ENCODE results near the gene SLC12A2.

SLC12A2 gene

DNA sequence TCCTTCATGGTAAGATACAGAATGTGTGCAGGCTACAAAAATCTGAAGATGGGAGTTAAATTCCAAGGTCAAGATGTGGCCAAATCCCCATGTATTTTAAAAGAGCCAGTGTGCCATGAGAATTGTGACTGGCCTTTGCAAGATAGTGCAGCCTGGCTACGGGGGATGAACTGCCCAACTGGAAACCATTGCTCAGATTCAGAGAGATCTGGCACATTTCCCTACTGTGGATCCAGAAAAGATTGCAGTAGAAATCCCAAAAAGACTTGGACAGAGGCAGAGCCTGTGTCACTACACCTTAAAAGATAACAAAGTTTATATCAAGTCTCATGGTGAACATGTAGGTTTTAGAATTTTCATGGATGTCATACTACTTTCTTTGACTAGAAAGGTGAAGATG, 26.2 kb downstream of the SLC12A2 start:
- no peak overlapping the region for H3K4me3 Mint-ChIP-seq
- H3K4me1 Mint-ChIP-seq, result peaks cover 11% of the 10 kb centered on the region
- H3K36me3 Mint-ChIP-seq, result peaks cover 23% of the 10 kb centered on the region
- ATAC-seq (ENCODE audit: low read depth), result no peak
- no peaks in the 10 kb centered on the region for H3K27me3 Mint-ChIP-seq
- no peak for DNase-seq (ENCODE audit: low spot score in 2 of 2)
- no peak overlapping the region for H3K27ac Mint-ChIP-seq
- H3K9me3 Mint-ChIP-seq, result no peaks in the 10 kb centered on the region

DNA sequence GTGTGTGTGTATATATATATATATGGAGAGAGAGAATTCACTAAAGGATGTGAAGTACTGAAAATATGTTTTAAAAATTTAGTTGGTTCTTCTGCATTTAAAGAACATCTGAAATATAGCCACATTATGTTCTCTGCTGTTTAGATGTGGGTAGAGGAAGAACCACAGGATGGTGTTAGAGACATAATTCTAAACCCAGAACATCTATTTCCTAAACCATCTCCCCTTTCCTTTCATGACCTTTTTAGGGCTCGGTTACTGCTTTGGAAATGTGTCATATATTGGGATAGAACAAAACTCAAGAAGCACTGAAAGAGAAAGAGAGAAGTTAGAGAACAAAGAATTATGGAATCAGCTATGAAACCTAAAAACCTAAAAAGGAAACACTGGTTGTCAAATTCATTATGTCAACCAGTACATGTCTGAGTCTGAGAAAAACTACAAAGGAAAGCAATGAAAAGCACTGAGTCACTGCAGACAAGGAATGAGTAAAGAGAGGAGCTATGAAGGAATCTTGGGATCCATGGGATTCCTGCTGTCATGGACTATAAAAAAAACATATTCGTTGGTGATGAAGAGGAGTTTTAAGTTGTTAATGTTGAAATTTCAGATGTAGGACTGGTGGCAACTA, 28.4 kb downstream of the SLC12A2 start:
- peaks cover 8% of the 10 kb centered on the region for H3K4me1 Mint-ChIP-seq
- H3K27ac Mint-ChIP-seq, result no peak overlapping the region
- no peak for ATAC-seq (ENCODE audit: low read depth)
- peaks cover 33% of the 10 kb centered on the region for H3K36me3 Mint-ChIP-seq
- DNase-seq (ENCODE audit: low spot score in 2 of 2), result no peak
- H3K4me3 Mint-ChIP-seq, result no peak overlapping the region
- no peaks in the 10 kb centered on the region for H3K27me3 Mint-ChIP-seq
- no peaks in the 10 kb centered on the region for H3K9me3 Mint-ChIP-seq

DNA sequence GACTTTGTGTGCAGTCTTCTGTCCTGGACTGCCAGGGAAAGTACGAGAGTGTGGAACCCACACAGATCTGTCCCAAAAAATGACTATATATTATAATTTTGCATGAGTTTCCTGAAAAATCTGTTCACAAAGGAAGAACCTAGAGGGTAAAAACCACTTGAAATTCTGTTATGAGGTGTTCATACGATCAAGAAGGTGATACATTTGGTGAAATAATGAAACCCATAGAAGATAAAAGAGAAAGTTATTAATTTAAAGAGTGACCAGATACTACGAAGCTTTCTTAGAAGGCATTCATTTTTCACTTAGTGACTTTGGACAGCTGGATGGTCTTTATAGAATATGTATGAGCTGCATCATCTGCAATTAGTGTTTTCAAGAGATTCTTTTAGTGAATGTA, 32.9 kb downstream of the SLC12A2 start:
- H3K27me3 Mint-ChIP-seq, result no peaks in the 10 kb centered on the region
- no peak overlapping the region for H3K4me3 Mint-ChIP-seq
- no peak for ATAC-seq (ENCODE audit: low read depth)
- peaks cover 5% of the 10 kb centered on the region for H3K4me1 Mint-ChIP-seq
- peaks cover 39% of the 10 kb centered on the region for H3K36me3 Mint-ChIP-seq
- H3K9me3 Mint-ChIP-seq, result peaks cover 4% of the 10 kb centered on the region
- DNase-seq (ENCODE audit: low spot score in 2 of 2), result no peak
- H3K27ac Mint-ChIP-seq, result no peak overlapping the region

DNA sequence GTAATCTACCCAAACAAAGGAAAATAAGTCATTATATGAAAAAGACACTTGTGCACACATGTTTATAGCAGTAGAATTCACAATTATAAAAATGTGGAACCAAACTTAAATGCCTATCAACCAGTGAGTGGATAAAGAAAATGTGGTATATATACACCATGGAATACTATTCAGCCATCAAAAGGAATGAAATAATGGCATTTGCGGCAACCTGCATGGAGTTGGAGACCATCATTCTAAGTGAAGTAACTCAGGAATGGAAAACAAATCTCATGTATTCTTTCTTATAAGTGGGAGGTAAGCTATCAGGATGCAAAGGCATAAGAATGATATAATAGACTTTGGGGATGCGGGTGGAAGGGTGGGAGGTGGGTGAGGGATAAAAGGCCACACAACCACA, 34.6 kb downstream of the SLC12A2 start:
- H3K27ac Mint-ChIP-seq, result no peak overlapping the region
- peaks cover 30% of the 10 kb centered on the region for H3K36me3 Mint-ChIP-seq
- peaks cover 4% of the 10 kb centered on the region for H3K9me3 Mint-ChIP-seq
- ATAC-seq (ENCODE audit: low read depth) (no peak), DNase-seq (ENCODE audit: low spot score in 2 of 2) (no peak)
- no peaks in the 10 kb centered on the region for H3K27me3 Mint-ChIP-seq
- H3K4me3 Mint-ChIP-seq, result no peak overlapping the region
- H3K4me1 Mint-ChIP-seq, result peaks cover 2% of the 10 kb centered on the region

DNA sequence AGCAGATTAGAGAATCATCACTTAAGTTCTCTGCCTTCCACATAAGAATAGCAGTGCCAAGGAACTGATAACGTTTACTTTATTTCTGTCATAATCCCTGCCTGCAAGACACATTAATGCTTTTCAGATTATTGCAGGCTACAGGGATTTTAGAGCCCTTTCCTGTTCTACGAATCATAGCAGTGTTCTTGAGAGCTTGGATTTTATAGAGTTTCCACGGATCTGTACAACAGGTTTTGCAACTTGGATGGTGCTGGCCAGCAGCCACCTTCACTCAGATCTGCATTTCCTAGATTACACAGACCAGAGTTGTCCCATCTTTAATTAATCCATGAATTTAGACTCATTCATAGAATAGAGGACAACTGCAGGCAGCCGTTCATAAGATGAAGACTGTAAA, 38.1 kb downstream of the SLC12A2 start:
- Mint-ChIP-seq H3K36me3 (peaks cover 16% of the 10 kb centered on the region), H3K27ac (no peak overlapping the region), H3K4me1 (peaks cover 5% of the 10 kb centered on the region), H3K9me3 (peaks cover 4% of the 10 kb centered on the region), H3K27me3 (no peaks in the 10 kb centered on the region), H3K4me3 (no peak overlapping the region)
- ATAC-seq (ENCODE audit: low read depth) (no peak), DNase-seq (ENCODE audit: low spot score in 2 of 2) (no peak)

DNA sequence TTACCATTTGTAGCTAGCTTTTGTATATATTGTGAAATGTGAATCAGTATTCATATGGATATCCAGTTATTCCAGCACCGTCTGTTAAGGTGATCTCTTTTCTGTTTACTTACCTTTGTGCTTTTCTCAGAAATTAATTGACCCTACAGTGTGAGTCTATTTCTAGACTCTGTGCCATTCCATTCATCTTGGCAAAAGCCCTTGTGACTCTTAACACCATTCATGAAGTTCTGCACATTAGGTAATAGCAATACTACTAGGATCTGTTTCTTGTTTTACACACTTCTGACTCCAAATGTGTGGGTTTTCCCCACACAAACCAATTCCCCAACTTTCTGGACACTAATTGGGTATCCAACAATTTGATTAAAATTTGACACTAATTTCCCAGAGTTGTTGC, 40.4 kb downstream of the SLC12A2 start:
- Mint-ChIP-seq H3K36me3 (peaks cover 6% of the 10 kb centered on the region), H3K4me3 (no peak overlapping the region), H3K4me1 (peaks cover 5% of the 10 kb centered on the region), H3K9me3 (peaks cover 2% of the 10 kb centered on the region), H3K27ac (no peak overlapping the region), H3K27me3 (no peaks in the 10 kb centered on the region)
- DNase-seq (ENCODE audit: low spot score in 2 of 2), result no peak
- ATAC-seq (ENCODE audit: low read depth), result no peak

DNA sequence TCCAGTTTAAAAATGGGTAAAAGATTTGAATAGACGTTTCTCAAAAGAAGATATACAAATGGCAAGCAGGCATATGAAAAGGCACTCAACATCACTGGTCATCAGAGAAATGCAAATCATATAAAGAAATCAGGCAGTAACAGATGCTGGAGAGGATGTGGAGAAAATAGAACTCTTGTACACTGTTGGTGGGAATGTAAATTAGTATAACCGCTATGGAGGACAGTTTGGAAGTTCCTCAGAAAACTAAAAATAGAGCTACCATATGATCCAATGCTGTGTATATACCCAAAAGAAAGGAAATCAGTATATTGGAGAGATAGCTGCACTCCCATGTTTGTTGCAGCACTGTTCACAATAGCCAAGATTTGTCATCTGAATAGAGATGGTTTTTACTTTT, 42.7 kb downstream of the SLC12A2 start:
- no peaks in the 10 kb centered on the region for H3K9me3 Mint-ChIP-seq
- peaks cover 6% of the 10 kb centered on the region for H3K36me3 Mint-ChIP-seq
- ATAC-seq (ENCODE audit: low read depth) (no peak), DNase-seq (ENCODE audit: low spot score in 2 of 2) (no peak)
- H3K27me3 Mint-ChIP-seq, result no peaks in the 10 kb centered on the region
- no peak overlapping the region for H3K4me3 Mint-ChIP-seq
- peaks cover 5% of the 10 kb centered on the region for H3K4me1 Mint-ChIP-seq
- peak overlapping the region; percentile 35 for H3K27ac Mint-ChIP-seq

DNA sequence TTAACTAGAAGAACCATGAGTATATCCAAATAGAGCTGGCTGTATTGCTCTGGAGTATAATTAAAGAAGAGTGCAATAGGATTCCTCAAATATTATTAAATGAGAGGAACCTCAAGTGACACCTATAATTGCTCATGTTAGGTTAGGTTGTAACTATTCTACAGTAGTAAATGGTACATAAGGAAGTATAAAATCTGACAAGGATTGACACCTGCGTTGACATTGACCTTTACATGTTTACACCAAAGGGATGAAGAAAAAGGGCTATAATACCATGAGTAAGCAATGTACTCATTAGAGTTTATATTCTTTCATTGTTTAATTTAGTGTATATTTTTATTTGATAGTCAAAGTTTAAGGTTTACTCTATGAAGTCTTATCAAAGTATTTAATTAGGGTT, 48.9 kb downstream of the SLC12A2 start:
- DNase-seq (ENCODE audit: low spot score in 2 of 2) (no peak), ATAC-seq (ENCODE audit: low read depth) (no peak)
- Mint-ChIP-seq H3K27ac (no peak overlapping the region), H3K4me3 (no peak overlapping the region), H3K36me3 (peaks cover 33% of the 10 kb centered on the region), H3K4me1 (no peaks in the 10 kb centered on the region), H3K27me3 (no peaks in the 10 kb centered on the region), H3K9me3 (no peaks in the 10 kb centered on the region)

DNA sequence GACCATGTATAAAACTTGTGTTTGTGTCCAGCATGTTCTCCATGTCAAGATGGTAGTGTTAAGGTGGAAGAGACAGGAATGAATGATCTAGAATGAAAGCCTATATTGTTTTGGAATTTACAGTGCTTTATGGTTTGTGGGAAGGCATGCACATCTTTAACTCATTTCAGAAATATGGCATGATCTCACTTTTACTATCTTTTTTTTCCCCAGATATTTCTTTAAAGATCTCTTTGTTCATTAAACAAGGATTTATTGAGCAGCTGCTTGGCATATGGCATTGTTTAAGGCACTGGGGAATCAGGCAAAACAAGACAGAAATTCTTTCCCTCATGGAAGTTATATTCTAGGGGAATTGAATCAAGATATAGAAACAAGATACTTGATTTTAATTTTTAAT, 51.7 kb downstream of the SLC12A2 start:
- DNase-seq (ENCODE audit: low spot score in 2 of 2) (no peak), ATAC-seq (ENCODE audit: low read depth) (no peak)
- H3K36me3 Mint-ChIP-seq, result peaks cover 39% of the 10 kb centered on the region
- H3K4me1 Mint-ChIP-seq, result no peaks in the 10 kb centered on the region
- no peaks in the 10 kb centered on the region for H3K9me3 Mint-ChIP-seq
- no peak overlapping the region for H3K4me3 Mint-ChIP-seq
- no peaks in the 10 kb centered on the region for H3K27me3 Mint-ChIP-seq
- no peak overlapping the region for H3K27ac Mint-ChIP-seq

DNA sequence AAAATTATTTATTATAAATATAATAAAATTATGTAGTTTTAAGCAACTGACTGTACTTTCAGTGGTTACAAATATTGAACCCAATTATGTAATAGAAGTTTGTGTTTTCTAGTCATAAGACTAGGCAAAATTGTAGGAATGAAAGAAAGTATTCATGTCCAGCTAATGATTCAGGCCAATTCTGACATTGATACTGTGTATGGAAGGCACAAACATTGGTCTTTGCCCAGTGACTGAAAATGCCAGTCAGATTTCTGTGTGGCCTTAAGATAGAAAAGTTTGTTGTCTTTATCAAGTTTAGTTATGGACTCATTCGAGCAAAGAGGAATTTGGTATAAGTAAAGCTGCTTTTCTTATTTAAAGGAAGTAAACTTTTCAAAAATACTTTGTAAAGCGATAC, 60.3 kb downstream of the SLC12A2 start:
- no peaks in the 10 kb centered on the region for H3K9me3 Mint-ChIP-seq
- no peak overlapping the region for H3K4me3 Mint-ChIP-seq
- ATAC-seq (ENCODE audit: low read depth) (no peak), DNase-seq (ENCODE audit: low spot score in 2 of 2) (no peak)
- H3K36me3 Mint-ChIP-seq, result peaks cover 18% of the 10 kb centered on the region
- H3K27me3 Mint-ChIP-seq, result no peaks in the 10 kb centered on the region
- no peaks in the 10 kb centered on the region for H3K4me1 Mint-ChIP-seq
- H3K27ac Mint-ChIP-seq, result no peak overlapping the region

DNA sequence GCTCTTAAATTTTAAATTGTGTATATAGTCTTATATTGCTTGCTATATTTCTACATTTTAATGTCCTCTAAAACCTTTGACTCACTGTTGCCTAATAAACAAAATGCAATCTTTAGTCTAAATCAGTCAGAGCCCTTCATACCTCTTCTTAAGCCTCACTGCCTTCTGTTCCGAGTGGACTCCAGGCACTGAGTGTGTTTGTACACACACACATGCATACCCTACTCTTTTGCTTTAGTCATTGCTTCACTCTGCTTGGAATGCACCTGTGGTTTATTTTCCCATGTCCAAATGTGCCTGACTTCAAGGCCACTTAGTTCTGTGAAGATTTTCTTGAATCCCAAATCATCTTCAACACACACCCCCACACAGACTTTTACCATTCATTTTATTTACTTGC, 60.9 kb downstream of the SLC12A2 start:
- peaks cover 19% of the 10 kb centered on the region for H3K36me3 Mint-ChIP-seq
- peak overlapping the region; percentile 29 for H3K27ac Mint-ChIP-seq
- no peaks in the 10 kb centered on the region for H3K27me3 Mint-ChIP-seq
- H3K9me3 Mint-ChIP-seq, result no peaks in the 10 kb centered on the region
- no peaks in the 10 kb centered on the region for H3K4me1 Mint-ChIP-seq
- DNase-seq (ENCODE audit: low spot score in 2 of 2) (no peak), ATAC-seq (ENCODE audit: low read depth) (no peak)
- H3K4me3 Mint-ChIP-seq, result no peak overlapping the region

DNA sequence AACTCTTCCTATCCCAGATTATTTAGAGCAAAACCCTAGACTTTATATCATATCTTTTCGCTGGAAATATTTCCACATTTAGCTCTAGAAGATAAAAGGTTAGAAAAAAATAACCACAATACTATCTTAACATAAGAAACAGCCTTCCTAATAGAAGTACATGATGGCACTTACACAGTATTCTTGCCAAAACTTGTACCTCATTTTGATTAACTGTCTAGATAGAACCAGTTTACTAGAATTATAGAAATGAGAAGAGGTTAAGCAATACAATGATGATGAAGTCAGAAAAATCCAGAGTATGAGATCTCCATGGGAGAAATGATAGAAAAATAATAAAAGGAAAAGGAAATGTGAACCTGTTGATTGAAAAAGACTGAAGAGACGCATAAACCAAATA, 63.1 kb downstream of the SLC12A2 start:
- Mint-ChIP-seq H3K9me3 (no peaks in the 10 kb centered on the region), H3K36me3 (peaks cover 21% of the 10 kb centered on the region), H3K27ac (no peak overlapping the region), H3K4me1 (no peaks in the 10 kb centered on the region), H3K27me3 (no peaks in the 10 kb centered on the region), H3K4me3 (no peak overlapping the region)
- ATAC-seq (ENCODE audit: low read depth), result no peak
- no peak for DNase-seq (ENCODE audit: low spot score in 2 of 2)

DNA sequence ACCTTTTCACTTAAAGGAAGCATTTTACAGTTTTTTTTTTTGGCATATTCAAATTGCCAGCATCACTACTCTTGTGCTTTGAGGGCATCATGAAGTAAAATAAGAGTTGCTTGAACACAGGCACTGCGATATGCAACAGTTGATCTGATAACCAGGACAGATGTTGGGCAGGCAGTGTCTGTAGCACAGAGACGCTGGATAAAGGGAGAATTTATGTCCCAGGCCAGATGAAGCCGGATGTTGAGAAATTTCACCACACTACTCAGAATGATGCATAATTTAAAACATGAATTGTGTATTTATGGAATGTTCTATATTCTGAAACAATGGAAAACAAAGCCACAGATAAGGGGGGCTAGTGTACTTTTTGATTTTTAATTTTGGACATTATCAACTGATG, 71.4 kb downstream of the SLC12A2 start:
- Mint-ChIP-seq H3K27me3 (no peaks in the 10 kb centered on the region), H3K4me3 (no peak overlapping the region), H3K4me1 (no peaks in the 10 kb centered on the region), H3K9me3 (no peaks in the 10 kb centered on the region), H3K27ac (no peak overlapping the region), H3K36me3 (peaks cover 47% of the 10 kb centered on the region)
- ATAC-seq (ENCODE audit: low read depth) (no peak), DNase-seq (ENCODE audit: low spot score in 2 of 2) (no peak)

DNA sequence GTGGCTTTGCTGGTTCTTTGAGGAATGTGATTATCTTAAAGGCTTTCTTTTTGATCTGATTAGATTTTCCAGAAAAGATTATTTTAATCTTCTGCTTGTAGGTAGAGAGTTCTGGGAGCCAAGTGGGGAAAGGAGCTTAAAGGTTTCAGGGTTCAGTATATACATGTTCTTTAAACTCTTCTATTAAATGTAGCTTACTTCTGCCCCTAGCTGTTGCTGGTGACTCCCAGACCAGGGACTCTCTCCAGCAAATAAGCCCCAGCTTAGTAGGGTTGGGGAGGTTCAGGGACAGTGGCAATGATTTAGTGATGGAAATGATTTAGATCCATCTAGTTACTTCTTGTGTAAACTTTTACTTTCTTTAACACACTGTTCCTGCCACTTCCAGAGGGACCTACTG, 72.2 kb downstream of the SLC12A2 start:
- Mint-ChIP-seq H3K36me3 (peaks cover 51% of the 10 kb centered on the region), H3K27me3 (no peaks in the 10 kb centered on the region), H3K9me3 (no peaks in the 10 kb centered on the region), H3K27ac (no peak overlapping the region), H3K4me1 (no peaks in the 10 kb centered on the region), H3K4me3 (no peak overlapping the region)
- no peak for ATAC-seq (ENCODE audit: low read depth)
- DNase-seq (ENCODE audit: low spot score in 2 of 2), result no peak

DNA sequence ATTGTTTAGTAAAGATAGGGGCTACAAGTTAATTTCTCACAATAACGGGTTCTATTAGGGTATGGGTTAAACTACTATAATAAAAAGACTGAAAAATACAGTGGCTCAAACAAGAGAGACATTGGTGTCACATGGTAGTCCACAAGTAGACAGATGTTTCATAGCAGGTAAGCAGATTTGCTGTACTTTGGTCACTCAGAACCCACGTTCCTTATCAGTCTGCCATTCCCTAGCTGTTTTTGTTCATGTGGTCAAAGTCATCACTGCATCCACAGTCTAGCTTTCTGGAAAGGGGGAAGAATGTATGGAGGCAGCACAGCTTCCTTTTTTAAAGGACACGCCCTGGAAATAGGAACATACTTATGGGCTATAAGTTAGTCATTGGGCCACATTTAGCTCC, 73.0 kb downstream of the SLC12A2 start:
- Mint-ChIP-seq H3K9me3 (no peaks in the 10 kb centered on the region), H3K4me3 (no peak overlapping the region), H3K27ac (no peak overlapping the region), H3K27me3 (no peaks in the 10 kb centered on the region), H3K36me3 (peaks cover 51% of the 10 kb centered on the region), H3K4me1 (no peaks in the 10 kb centered on the region)
- ATAC-seq (ENCODE audit: low read depth), result no peak
- no peak for DNase-seq (ENCODE audit: low spot score in 2 of 2)
